GM19239 (cell line): Measurements from ENCODE around the gene DEDD.

Source experiments
- DNase-seq: peaks from one replicate; pipeline ENCODE4 v3.0.0; 2011; ENCODE audit warnings: low spot score; ENCODE audit not compliant: insufficient read length
- FAIRE-seq: peaks from 2 replicates; lab custom pipeline; 2011; peaks lifted over from hg19 to GRCh38; lab: Jason Lieb, UNC

The DEDD gene

GRCh38 chr1:161079436-161080110 is 52.9 kb downstream of the DEDD start:
- DNase-seq (no peak), FAIRE-seq (no peak)

- FAIRE-seq (no peak), DNase-seq (no peak)
These were observed 55.0 kb downstream of the DEDD start for GRCh38 chr1:161077426-161077825.

- FAIRE-seq (no peak), DNase-seq (no peak)
These were observed 56.1 kb downstream of the DEDD start for GRCh38 chr1:161076410-161076809.

- DNase-seq = no peak
- no peak for FAIRE-seq
These were observed 57.6 kb downstream of the DEDD start for GRCh38 chr1:161074676-161075368.

- FAIRE-seq (no peak), DNase-seq (no peak)
These were observed 58.9 kb downstream of the DEDD start for GRCh38 chr1:161073474-161074121.

- no peak for FAIRE-seq
These were observed 59.6 kb downstream of the DEDD start for GRCh38 chr1:161072751-161073449.

GRCh38 chr1:161071886-161072371 is 60.5 kb downstream of the DEDD start:
- FAIRE-seq (peak; percentile 68), DNase-seq (peak; percentile 75)

More at GRCh38 chr1:161072751-161073449, 59.6 kb downstream of the DEDD start:
- DNase-seq = no peak
